HEK293 (cell line): Measurements from ENCODE around the gene LDHD.

ENCODE experiments used
- CTCF ChIA-PET: fragments of 350-600 bp; formaldehyde crosslinking; extraction: SDS; loops from one replicate; lab custom pipeline; 2021; ENCODE audit warnings: antibody characterized with exemption; lab: Yijun Ruan, JAX
- POLR2A ChIA-PET: fragments of 300-600 bp; formaldehyde crosslinking; extraction: SDS; loops from one replicate; lab custom pipeline; 2020; ENCODE audit warnings: antibody characterized with exemption, inconsistent platforms; lab: Yijun Ruan, JAX
- H3K27ac ChIP-seq: fragments of 200-500 bp; sonication (Bioruptor generic); 2 replicates; pipeline ENCODE4 v1.5.1; 2014; ENCODE audit warnings: low read depth, low read length, control low read depth, inconsistent platforms; ENCODE audit errors: extremely low read depth
- H3K36me3 ChIP-seq, 2 experiments: fragments of 200-500 bp in 1 of 2; sonication (Bioruptor generic) in 1 of 2; 1 replicate in 1 of 2; 2 replicates in 1 of 2; pipeline ENCODE4 v1.5.1; 2014 to 2017; ENCODE audit warnings: inconsistent platforms in 2 of 2, low read length in 2 of 2; ENCODE audit not compliant: control insufficient read depth in 2 of 2, insufficient read depth in 1 of 2
- H3K4me1 ChIP-seq: fragments of 200-500 bp; sonication (Bioruptor generic); 2 replicates; pipeline ENCODE4 v1.5.1; 2014; ENCODE audit warnings: mild to moderate bottlenecking, low read length, inconsistent platforms; ENCODE audit not compliant: control insufficient read depth, insufficient read depth
- H3K4me3 ChIP-seq: 2 replicates; pipeline ENCODE4 v1.5.1; 2011; ENCODE audit warnings: low read depth, mild to moderate bottlenecking, control low read depth, low read length, moderate library complexity
- H3K9me3 ChIP-seq: fragments of 200-500 bp; sonication (Bioruptor generic); 2 replicates; pipeline ENCODE4 v1.5.1; 2014; ENCODE audit warnings: low read depth, low read length, inconsistent platforms; ENCODE audit not compliant: control insufficient read depth, insufficient read depth
- EGR2 ChIP-seq: fragments of 450-650 bp; formaldehyde crosslinking; IDR thresholded peaks from 2 replicates; pipeline ENCODE4 v1.5.1; 2016; ENCODE audit warnings: low read depth, missing biosample characterization, missing genetic modification characterization
- FEZF1 ChIP-seq: fragments of 450-650 bp; formaldehyde crosslinking; IDR thresholded peaks from 2 replicates; pipeline ENCODE4 v1.5.1; 2016; ENCODE audit warnings: missing biosample characterization, missing genetic modification characterization
- HOXD13 ChIP-seq: sonication (generic); formaldehyde crosslinking; IDR thresholded peaks from 2 replicates; pipeline ENCODE4 v1.8.0; 2022; ENCODE audit warnings: missing genetic modification reagents, borderline replicate concordance
- KLF1 ChIP-seq: fragments of 450-650 bp; formaldehyde crosslinking; IDR thresholded peaks from 2 replicates; pipeline ENCODE4 v1.5.1; 2016; ENCODE audit warnings: missing biosample characterization, missing genetic modification characterization
- KLF10 ChIP-seq: fragments of 450-650 bp; IDR thresholded peaks from 2 replicates; pipeline ENCODE4 v1.5.1; 2018; ENCODE audit warnings: missing biosample characterization, mild to moderate bottlenecking, missing genetic modification characterization
- MZF1 ChIP-seq: fragments of 450-650 bp; formaldehyde crosslinking; IDR thresholded peaks from 2 replicates; pipeline ENCODE4 v1.5.1; 2017; ENCODE audit warnings: missing biosample characterization, missing genetic modification characterization, borderline replicate concordance
- ZBTB8A ChIP-seq: fragments of 450-650 bp; formaldehyde crosslinking; IDR thresholded peaks from 2 replicates; pipeline ENCODE4 v1.5.1; 2016; ENCODE audit warnings: missing biosample characterization, missing genetic modification characterization
- ZNF2 ChIP-seq: fragments of 450-650 bp; formaldehyde crosslinking; IDR thresholded peaks from 2 replicates; pipeline ENCODE4 v1.5.1; 2016; ENCODE audit warnings: missing biosample characterization, missing genetic modification characterization
- ZNF202 ChIP-seq: fragments of 450-650 bp; formaldehyde crosslinking; IDR thresholded peaks from 2 replicates; pipeline ENCODE4 v1.5.1; 2016; ENCODE audit warnings: missing biosample characterization, missing genetic modification characterization, borderline replicate concordance
- ZNF335 ChIP-seq: fragments of 450-650 bp; formaldehyde crosslinking; conservative IDR thresholded peaks from 2 replicates; pipeline ENCODE4 v1.5.1; 2016; ENCODE audit warnings: missing biosample characterization, missing genetic modification characterization
- ZNF600 ChIP-seq: fragments of 450-650 bp; formaldehyde crosslinking; IDR thresholded peaks from 2 replicates; pipeline ENCODE4 v1.5.1; 2016; ENCODE audit warnings: missing biosample characterization, missing genetic modification characterization
- ZNF621 ChIP-seq: fragments of 450-650 bp; formaldehyde crosslinking; IDR thresholded peaks from 2 replicates; pipeline ENCODE4 v1.5.1; 2017; ENCODE audit warnings: missing biosample characterization, missing genetic modification characterization
- ZNF626 ChIP-seq: fragments of 450-650 bp; sonication (Bioruptor Pico); formaldehyde crosslinking; IDR thresholded peaks from 2 replicates; pipeline ENCODE4 v1.5.1; 2018; ENCODE audit warnings: missing biosample characterization, missing genetic modification characterization, inconsistent platforms
- ZNF654 ChIP-seq: fragments of 450-650 bp; formaldehyde crosslinking; IDR thresholded peaks from 2 replicates; pipeline ENCODE4 v1.5.1; 2016; ENCODE audit warnings: low read depth, missing biosample characterization, missing genetic modification characterization
- ZNF76 ChIP-seq: fragments of 450-650 bp; formaldehyde crosslinking; IDR thresholded peaks from 2 replicates; pipeline ENCODE4; 2016; ENCODE audit warnings: low read depth, missing biosample characterization, missing genetic modification characterization, borderline replicate concordance
- ZNF776 ChIP-seq: fragments of 450-650 bp; formaldehyde crosslinking; IDR thresholded peaks from 2 replicates; pipeline ENCODE4 v1.5.0; 2017; ENCODE audit warnings: missing biosample characterization, missing genetic modification characterization, borderline replicate concordance
- ZXDB ChIP-seq: fragments of 450-650 bp; formaldehyde crosslinking; IDR thresholded peaks from 2 replicates; pipeline ENCODE4 v1.5.1; 2016; ENCODE audit warnings: missing biosample characterization, missing genetic modification characterization
- TF ChIP-seq, protein P1 (sequence below): fragments of 450-650 bp; formaldehyde crosslinking; IDR thresholded peaks from 2 replicates; pipeline ENCODE4 v1.5.1; 2016; ENCODE audit warnings: missing biosample characterization, missing genetic modification characterization
- TF ChIP-seq, protein P2 (sequence below): fragments of 450-650 bp; formaldehyde crosslinking; IDR thresholded peaks from 2 replicates; pipeline ENCODE4 v1.5.1; 2016; ENCODE audit warnings: missing biosample characterization, missing genetic modification characterization
- TF ChIP-seq, protein P3 (sequence below): fragments of 450-650 bp; formaldehyde crosslinking; IDR thresholded peaks from 2 replicates; pipeline ENCODE4 v1.5.1; 2017; ENCODE audit warnings: missing biosample characterization, missing genetic modification characterization
- TF ChIP-seq, protein P4 (sequence below): fragments of 450-650 bp; formaldehyde crosslinking; conservative IDR thresholded peaks from 2 replicates; pipeline ENCODE4 v1.5.1; 2016; ENCODE audit warnings: low read depth, missing biosample characterization, missing genetic modification characterization
- TF ChIP-seq, protein P5 (sequence below): fragments of 450-650 bp; formaldehyde crosslinking; IDR thresholded peaks from 2 replicates; pipeline ENCODE4 v1.5.1; 2017; ENCODE audit warnings: missing biosample characterization, missing genetic modification characterization
- TF ChIP-seq, protein P6 (sequence below): fragments of 450-650 bp; formaldehyde crosslinking; IDR thresholded peaks from 2 replicates; pipeline ENCODE4 v1.5.1; 2016; ENCODE audit warnings: missing biosample characterization, missing genetic modification characterization
- TF ChIP-seq, protein P7 (sequence below): fragments of 450-650 bp; formaldehyde crosslinking; IDR thresholded peaks from 2 replicates; pipeline ENCODE4 v1.5.1; 2016; ENCODE audit warnings: missing biosample characterization, missing genetic modification characterization

The LDHD gene

DNA sequence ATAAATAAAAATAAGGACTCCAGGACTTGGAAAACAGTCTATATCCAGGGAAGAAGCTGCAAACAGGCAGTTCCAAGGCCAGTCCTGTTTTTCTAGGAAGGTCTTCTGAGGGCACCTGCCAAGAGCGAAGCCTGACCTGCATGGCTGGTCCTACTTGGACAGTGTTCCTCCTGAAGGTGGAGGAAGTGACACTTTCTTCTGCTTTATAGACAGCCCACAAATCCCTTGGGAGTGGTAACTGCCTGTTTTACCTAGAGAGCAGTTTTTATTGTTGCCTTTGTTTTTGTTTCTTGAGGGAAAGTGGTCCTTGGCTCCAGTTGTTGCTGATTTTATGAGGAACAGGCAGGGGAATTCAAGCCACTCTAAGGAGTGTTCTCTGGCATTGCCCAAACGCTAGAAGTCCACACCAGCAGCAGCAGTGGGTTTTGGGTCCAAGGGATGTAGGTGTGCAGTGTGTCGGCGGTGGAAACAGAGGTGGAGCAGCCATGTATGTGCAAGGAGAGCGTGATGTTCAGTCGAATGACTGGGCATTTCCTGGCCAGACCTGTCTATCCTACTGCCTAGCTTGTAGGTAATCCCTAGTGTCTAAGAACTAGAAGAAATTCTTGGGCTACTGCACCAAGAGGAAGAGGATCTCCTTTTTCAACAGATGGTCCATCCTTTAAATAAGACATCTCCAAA lies 35.3 kb downstream of the LDHD start:
- Histone ChIP-seq H3K9me3 (no peaks in the 10 kb centered on the region), H3K27ac (no peak overlapping the region), H3K36me3 (no peaks in the 10 kb centered on the region), H3K4me1 (peaks cover 2% of the 10 kb centered on the region; the same call in 1 of the 2 replicates), H3K4me3 (no peak overlapping the region)
- ChIA-PET CTCF (interaction anchor here (2.1 kb wide), 1 partner anchor 30 kb away, joined by 5 read pairs; no protein-coding TSS in a partner anchor), POLR2A (no interaction called here)
- TF ChIP-seq, protein P1, sequence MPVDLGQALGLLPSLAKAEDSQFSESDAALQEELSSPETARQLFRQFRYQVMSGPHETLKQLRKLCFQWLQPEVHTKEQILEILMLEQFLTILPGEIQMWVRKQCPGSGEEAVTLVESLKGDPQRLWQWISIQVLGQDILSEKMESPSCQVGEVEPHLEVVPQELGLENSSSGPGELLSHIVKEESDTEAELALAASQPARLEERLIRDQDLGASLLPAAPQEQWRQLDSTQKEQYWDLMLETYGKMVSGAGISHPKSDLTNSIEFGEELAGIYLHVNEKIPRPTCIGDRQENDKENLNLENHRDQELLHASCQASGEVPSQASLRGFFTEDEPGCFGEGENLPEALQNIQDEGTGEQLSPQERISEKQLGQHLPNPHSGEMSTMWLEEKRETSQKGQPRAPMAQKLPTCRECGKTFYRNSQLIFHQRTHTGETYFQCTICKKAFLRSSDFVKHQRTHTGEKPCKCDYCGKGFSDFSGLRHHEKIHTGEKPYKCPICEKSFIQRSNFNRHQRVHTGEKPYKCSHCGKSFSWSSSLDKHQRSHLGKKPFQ (tag by site-specific recombination): no peak
- TF ChIP-seq ZNF600 (no peak), ZNF76 (no peak), KLF1 (tag by site-specific recombination) (no peak), KLF10 (no peak), ZNF2 (tag by site-specific recombination) (no peak), ZNF654 (tag by site-specific recombination) (no peak), EGR2 (tag by site-specific recombination) (peak; percentile 36; the same call in 1 of the 2 replicates), FEZF1 (peak; percentile 75), ZBTB8A (tag by site-specific recombination) (no peak), ZNF335 (tag by site-specific recombination) (peak; percentile 80), ZNF621 (tag by site-specific recombination) (no peak), MZF1 (0 out of 2 replicates have a peak, but pooled peaks have one; percentile 28), HOXD13 (CRISPR knock-in tag) (no peak), ZNF626 (no peak), ZNF202 (no peak), ZXDB (tag by site-specific recombination) (peak; percentile 25; the same call in 1 of the 2 replicates), ZNF776 (tag by site-specific recombination) (no peak)
- TF ChIP-seq, protein P2, sequence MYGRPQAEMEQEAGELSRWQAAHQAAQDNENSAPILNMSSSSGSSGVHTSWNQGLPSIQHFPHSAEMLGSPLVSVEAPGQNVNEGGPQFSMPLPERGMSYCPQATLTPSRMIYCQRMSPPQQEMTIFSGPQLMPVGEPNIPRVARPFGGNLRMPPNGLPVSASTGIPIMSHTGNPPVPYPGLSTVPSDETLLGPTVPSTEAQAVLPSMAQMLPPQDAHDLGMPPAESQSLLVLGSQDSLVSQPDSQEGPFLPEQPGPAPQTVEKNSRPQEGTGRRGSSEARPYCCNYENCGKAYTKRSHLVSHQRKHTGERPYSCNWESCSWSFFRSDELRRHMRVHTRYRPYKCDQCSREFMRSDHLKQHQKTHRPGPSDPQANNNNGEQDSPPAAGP: no peak
- TF ChIP-seq, protein P3, sequence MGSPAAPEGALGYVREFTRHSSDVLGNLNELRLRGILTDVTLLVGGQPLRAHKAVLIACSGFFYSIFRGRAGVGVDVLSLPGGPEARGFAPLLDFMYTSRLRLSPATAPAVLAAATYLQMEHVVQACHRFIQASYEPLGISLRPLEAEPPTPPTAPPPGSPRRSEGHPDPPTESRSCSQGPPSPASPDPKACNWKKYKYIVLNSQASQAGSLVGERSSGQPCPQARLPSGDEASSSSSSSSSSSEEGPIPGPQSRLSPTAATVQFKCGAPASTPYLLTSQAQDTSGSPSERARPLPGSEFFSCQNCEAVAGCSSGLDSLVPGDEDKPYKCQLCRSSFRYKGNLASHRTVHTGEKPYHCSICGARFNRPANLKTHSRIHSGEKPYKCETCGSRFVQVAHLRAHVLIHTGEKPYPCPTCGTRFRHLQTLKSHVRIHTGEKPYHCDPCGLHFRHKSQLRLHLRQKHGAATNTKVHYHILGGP: peak; percentile 98
- TF ChIP-seq, protein P4, sequence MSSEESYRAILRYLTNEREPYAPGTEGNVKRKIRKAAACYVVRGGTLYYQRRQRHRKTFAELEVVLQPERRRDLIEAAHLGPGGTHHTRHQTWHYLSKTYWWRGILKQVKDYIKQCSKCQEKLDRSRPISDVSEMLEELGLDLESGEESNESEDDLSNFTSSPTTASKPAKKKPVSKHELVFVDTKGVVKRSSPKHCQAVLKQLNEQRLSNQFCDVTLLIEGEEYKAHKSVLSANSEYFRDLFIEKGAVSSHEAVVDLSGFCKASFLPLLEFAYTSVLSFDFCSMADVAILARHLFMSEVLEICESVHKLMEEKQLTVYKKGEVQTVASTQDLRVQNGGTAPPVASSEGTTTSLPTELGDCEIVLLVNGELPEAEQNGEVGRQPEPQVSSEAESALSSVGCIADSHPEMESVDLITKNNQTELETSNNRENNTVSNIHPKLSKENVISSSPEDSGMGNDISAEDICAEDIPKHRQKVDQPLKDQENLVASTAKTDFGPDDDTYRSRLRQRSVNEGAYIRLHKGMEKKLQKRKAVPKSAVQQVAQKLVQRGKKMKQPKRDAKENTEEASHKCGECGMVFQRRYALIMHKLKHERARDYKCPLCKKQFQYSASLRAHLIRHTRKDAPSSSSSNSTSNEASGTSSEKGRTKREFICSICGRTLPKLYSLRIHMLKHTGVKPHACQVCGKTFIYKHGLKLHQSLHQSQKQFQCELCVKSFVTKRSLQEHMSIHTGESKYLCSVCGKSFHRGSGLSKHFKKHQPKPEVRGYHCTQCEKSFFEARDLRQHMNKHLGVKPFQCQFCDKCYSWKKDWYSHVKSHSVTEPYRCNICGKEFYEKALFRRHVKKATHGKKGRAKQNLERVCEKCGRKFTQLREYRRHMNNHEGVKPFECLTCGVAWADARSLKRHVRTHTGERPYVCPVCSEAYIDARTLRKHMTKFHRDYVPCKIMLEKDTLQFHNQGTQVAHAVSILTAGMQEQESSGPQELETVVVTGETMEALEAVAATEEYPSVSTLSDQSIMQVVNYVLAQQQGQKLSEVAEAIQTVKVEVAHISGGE (tag by site-specific recombination): peak; percentile 48
- TF ChIP-seq, protein P5, sequence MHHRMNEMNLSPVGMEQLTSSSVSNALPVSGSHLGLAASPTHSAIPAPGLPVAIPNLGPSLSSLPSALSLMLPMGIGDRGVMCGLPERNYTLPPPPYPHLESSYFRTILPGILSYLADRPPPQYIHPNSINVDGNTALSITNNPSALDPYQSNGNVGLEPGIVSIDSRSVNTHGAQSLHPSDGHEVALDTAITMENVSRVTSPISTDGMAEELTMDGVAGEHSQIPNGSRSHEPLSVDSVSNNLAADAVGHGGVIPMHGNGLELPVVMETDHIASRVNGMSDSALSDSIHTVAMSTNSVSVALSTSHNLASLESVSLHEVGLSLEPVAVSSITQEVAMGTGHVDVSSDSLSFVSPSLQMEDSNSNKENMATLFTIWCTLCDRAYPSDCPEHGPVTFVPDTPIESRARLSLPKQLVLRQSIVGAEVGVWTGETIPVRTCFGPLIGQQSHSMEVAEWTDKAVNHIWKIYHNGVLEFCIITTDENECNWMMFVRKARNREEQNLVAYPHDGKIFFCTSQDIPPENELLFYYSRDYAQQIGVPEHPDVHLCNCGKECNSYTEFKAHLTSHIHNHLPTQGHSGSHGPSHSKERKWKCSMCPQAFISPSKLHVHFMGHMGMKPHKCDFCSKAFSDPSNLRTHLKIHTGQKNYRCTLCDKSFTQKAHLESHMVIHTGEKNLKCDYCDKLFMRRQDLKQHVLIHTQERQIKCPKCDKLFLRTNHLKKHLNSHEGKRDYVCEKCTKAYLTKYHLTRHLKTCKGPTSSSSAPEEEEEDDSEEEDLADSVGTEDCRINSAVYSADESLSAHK (tag by site-specific recombination): peak; percentile 62
- TF ChIP-seq, protein P6, sequence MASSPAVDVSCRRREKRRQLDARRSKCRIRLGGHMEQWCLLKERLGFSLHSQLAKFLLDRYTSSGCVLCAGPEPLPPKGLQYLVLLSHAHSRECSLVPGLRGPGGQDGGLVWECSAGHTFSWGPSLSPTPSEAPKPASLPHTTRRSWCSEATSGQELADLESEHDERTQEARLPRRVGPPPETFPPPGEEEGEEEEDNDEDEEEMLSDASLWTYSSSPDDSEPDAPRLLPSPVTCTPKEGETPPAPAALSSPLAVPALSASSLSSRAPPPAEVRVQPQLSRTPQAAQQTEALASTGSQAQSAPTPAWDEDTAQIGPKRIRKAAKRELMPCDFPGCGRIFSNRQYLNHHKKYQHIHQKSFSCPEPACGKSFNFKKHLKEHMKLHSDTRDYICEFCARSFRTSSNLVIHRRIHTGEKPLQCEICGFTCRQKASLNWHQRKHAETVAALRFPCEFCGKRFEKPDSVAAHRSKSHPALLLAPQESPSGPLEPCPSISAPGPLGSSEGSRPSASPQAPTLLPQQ: 0 out of 2 replicates have a peak, but pooled peaks have one; percentile 22
- TF ChIP-seq, protein P7, sequence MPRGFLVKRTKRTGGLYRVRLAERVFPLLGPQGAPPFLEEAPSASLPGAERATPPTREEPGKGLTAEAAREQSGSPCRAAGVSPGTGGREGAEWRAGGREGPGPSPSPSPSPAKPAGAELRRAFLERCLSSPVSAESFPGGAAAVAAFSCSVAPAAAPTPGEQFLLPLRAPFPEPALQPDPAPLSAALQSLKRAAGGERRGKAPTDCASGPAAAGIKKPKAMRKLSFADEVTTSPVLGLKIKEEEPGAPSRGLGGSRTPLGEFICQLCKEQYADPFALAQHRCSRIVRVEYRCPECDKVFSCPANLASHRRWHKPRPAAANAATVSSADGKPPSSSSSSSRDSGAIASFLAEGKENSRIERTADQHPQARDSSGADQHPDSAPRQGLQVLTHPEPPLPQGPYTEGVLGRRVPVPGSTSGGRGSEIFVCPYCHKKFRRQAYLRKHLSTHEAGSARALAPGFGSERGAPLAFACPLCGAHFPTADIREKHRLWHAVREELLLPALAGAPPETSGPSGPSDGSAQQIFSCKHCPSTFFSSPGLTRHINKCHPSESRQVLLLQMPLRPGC (tag by site-specific recombination): no peak
